SHP77 treated with DMSO at 0.1 percent for 48 hours (cell line): ENCODE measurements around the gene CPE.
"Not testable (repeated sequence)": the region's sequence is repeated elsewhere in the genome, so short reads cannot be mapped to it uniquely, and the experiment has no call there.

Experiments used
- DNase-seq: peaks from one replicate; lab custom pipeline; 2025; lab: John Stamatoyannopoulos, UW

Gene CPE

DNA sequence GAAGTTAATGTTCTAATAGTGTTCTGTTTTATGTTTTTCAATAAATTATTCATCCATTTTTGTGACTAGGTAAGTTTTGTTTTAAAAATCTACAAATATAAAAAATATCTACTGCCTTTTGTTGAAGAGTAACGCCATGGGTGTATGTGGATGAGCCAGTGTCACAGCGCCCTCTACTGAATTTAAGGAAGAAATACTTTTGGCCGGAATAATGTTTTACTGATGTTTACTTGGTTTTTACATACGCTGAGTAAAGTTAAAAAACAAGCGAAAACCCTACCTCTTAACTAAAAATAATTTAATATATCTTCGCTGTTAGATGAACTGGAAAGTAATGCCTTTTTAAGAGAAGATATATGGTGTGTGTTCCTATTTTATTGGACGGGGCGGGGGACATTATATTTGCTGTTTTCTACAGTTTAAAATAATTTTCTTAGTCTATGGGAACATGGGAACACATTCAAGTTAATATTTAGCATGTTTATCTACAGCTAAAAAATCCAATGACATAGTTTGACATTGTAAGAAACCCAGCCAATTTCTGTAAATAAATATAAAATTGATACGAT lies 86.1 kb downstream of the CPE start:
- peak; percentile 62 for DNase-seq

DNA sequence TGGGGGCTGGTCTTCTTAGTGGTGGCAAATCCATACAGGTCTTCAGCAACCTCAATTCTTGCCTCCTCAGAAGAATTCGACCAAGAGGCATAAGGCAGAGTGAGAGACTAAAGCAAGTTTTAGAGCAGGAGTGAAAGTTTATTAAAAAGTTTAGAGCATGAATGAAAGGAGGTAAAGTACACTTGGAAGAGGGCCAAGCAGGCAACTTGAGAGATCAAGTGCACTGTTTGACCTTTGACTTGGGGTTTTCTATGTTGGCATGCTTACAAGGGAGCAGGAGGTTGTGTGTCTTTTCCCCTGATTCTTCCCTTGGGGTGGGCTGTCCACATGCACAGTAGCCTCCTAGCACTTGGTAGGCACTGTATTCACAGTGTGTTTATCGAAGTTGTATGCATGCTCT lies 91.2 kb downstream of the CPE start:
- no peak for DNase-seq

DNA sequence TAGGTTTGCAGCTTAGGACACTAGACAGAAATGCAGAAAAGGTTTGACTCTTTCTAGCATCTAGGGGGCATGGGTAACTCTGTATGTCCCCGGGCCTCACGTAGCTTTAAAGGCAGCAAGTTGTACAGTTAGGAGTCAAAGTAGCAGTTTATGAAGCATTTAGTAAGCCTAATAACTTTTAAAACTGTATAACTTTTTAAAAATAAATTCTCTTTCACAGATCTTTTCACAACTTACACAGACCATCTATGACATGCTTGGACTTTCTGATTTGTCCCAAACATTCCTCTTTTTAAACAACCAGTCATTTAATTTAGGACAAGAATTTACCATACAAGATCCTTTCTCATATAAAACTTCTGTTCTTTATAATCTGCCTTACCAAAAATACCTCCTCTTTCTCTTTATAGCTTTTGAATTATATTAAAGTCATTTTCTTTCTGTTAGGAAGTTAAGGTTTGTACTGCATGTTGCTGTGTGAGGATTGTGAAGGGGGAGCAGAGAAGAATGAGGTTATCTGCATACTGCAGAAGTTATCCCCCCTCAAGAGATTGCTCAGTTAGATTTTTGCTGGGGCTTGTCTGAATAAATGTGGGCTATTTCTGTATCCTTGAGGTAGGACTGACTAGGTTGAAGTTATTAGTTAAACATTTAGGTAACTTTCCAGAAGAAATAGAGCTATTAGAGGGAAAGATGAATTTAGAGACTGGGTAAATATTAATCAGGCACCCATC lies 94.3 kb downstream of the CPE start:
- no peak for DNase-seq

DNA sequence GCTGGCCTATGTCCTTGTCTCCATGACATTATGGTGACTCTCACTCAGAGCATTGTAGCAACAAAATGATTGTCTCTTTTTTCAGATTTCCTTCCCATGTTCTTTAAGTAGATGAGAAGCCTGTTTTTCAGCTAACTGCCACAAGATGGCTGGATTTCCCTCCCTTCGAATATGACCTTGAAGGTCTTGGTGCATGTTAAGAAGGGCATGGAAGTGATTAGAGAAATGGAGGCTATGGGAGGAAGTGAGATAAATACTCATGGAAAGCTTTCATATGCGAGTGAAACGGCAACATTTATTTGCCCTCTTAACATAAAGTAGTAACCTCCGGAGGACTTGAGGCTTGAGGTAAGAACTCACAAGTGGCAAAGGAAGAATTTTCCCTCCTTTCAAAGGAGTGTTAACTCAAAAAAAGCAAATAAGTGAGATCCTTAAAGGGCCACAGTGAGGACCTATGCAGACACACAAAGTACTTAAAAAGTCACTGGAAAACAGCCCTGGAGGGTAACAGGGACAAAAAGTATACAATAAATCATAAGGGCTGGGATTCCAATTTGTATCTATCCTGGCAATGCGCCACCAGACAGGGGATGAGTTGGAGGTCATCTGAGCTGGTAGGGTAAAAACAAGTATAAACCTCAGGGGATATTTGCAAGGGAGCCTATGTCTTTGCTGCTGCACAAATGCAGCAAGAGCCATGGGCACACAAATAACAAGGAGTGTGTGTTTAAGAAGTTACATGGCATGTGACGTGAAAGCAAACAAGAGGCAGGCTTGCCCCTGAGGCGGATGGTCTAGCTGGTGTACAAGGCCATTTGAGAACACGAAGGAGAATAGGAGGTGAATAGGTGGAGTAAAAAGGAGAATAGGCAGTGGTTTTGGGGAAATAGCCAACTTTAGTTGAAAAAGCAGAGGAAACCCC lies 96.2 kb downstream of the CPE start:
- no peak for DNase-seq

DNA sequence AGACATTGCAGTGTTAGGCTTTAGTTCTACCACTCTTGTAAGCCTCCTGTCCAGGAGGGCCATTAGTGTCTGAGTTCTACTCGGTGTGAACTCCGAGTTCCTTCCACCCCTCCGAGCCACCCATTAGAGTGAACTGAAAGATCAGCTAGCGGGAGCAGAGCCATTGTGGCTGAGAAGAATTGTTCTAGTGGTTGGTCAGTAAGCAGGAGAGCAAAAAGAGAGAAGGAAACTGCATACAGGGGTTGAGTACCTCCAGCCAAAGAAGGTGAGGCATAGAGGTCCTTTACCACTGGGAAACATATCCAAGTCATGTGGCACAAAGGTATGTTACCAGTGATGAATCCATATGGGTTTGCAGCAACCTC lies 96.9 kb downstream of the CPE start:
- DNase-seq: no peak

DNA sequence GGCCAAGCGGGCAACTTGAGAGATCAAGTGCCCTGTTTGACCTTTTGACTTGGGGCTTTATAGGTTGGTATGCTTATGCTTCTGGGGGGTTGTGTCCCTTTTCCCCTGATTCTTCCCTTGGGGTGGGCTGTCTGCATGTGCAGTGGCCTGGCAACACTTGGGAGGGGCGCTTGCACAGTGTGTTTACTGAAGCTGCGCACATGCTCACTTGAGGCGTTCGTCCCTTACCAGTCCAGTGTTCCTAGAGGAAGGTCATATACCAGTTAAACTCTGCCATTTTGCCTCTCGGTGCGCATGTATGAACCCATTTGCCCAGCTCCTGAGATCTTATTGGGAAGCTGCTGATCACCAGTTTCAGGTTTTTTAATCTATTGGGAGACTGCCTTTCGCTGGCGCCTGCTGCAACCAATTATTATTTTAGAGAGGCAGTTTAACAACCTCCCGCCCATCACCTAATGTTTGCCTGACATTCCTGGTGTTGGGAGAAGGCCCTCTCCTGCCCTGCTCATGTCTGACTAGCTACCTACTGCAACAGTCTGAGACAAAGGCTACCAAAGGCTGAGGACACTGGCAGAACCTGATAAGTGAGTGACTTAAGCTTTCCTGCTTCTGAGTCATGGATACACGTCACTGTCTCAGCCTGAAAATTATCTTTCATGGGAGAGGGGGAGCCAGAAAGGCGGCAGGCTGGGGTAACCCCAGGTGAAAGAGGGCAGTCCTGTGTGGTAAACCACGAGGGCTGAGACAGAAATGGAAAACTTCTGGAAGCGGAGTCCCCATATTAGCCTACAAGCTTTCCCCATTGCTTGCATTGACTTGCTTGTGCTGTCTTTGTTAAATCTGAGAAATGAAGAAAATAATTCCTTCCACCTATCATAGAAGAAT lies 97.6 kb downstream of the CPE start:
- DNase-seq: no peak

DNA sequence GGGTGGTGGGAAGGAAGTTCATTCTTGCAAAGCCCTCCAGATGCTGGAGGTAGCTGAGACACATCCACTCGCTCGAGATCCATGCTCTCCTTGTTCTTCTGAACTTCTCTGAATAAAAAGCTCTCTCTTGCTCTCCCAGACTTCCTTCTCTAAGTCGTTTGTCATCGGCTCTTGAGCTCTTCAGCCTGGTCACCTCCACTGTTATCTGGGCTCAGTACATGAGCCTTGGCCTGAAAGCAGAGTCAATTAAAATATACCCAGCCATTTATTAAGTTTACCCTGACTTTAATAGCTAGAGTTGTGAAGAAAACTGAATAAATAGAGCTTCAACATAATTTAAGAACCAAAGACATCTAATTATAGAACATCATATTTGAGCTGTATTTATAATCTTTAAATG lies 99.0 kb downstream of the CPE start:
- no peak for DNase-seq

DNA sequence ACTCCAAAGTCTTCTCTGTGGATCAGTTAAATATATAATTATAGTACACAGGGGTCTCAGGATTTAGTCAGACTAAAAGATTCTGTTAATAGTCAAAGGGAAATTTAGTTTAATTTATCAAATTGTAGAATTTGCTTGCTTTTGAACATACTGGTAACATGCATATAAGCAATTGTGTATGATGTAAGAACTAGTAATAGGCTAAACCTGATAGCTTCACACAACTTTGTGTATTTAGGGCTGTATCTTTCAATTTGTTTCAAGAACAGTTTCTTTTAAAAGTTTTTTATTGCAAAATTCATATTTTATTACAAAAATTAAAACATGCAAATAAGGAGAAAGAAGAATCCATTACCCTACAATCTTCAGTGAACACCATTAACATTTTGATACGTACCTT lies 99.5 kb downstream of the CPE start:
- no peak for DNase-seq

DNA sequence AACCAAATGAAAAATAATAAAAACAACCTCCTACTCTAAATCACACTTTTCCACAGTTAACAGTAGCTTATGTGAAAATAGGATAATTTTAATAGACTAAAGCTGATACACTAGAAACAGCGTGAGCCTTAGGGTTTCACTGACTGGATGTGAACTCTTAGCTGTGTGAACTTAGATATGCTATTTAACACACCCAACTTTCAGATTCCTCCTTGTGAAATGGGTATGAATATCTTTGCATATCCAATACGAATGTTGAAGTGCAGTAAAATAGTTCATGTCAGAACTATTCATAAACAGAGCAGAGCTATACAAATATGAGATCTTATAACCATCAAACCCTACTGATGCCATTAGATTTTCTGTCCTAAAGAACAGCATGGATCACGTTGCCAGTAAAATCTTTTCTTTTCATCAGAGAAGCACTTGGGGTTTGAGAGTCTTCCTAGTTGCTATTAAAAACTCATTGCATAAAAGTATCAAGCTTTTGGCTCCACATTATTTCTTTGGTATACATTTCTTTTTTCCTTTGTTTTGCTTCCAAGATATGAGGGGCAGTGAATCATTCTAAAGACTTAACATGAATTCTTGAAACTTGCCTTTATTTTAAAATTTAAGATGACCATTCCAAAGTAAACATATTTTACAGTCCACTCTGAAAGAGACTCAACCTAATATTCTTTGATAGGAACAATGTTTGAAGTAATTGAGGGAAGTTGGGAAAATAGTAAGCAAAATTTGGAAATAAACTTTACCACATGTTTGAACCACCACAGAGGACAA lies 102.4 kb downstream of the CPE start:
- no peak for DNase-seq

DNA sequence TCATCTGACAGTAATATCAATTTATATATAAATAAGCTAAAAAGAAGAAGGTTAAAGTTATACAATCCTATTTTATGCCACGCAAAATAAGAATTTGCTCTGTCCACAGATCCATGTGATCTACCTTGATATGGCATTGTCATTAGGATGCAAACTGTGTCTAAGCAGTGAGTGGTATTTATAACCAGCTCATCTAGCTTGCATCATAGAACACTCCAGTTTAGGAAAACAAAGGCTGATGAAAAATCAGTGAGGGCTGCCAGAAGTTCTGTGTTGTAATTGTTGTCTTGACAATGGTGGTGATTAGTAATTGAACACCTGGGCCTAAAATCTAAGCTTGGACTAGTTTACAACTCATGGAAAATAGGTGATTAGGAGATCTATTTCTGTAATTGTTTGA lies 111.0 kb downstream of the CPE start:
- DNase-seq: no peak

DNA sequence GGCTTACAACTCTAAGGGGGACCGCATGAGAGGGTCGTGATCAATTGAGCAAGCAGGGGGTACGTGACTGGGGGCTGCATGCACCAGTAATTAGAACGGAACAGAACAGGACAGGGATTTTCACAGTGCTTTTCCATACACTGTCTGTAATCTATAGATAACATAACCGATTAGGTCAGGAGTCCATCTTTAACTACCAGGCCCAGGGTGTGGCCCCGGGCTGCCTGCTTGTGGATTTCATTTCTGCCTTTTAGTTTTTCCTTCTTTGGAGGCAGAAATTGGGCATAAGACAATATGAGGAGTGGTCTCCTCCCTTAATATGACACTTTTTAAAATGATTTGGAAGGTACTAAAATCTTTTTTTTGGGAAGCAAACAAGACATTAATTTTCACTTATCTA lies 113.8 kb downstream of the CPE start:
- DNase-seq: not testable (repeated sequence)

DNA sequence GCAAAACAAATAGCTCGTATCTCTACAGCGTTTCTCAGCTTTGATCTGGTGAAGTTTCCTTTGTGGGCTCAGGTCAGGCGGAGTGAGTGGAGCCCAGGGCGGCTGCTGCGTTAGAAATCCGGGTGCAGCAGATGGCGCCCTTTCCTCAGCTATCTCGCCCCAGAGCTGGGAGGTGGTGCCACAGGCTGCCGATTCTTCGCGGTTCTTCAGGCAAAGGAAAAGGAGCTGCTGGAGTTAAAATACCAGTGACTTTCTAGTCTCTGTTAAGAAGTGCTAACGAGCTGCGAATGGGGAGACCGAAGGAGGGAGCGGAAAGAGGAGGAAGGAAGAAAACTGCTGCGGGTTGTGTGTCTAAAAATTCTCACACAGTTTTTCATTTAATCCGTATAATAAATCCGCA lies 114.6 kb downstream of the CPE start:
- DNase-seq: no peak

DNA sequence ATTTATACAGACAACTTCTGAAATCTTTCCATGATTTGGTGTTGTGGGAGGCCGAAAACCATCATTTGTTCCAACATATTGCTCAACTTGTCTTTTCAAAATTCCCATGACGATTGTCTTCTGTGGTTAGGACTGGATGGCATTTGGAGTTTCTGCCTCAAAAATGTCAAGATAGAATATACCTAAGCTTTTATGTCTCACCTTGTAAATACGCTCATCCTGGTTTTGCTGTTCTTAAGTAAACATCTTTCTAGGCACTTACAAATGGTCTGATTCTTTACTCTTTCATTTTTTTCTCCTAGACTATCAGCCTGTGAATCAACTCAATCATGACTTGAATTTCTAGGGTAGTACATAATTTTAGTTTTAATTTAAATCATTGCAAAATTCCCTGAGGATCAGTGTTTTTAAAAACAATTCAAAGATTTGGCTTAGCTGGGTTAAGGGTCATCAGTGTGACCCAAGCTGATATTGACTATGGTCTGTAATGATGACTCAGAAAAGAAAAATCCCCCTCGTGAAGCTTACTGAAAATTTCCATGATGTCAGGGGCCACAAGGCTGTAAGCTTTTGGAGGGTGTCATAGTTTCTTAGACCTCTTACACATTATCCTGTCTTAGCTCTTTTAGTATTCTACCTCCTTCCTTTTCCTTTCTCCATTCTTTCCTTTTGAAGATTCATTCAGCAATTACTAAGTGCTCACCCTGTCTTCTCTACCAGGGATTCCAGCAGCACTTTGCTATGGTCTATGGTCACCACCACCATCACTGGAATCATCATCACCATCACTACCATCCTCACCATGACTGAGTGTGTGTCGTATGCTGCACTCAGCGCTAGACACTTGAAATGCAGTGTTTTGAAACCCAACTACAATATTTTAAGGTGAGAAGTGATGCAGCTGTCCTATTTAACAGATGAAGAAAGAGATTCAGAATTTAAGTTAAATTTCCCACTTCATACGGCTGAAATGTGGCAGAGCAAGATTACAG lies 124.4 kb downstream of the CPE start:
- no peak for DNase-seq

DNA sequence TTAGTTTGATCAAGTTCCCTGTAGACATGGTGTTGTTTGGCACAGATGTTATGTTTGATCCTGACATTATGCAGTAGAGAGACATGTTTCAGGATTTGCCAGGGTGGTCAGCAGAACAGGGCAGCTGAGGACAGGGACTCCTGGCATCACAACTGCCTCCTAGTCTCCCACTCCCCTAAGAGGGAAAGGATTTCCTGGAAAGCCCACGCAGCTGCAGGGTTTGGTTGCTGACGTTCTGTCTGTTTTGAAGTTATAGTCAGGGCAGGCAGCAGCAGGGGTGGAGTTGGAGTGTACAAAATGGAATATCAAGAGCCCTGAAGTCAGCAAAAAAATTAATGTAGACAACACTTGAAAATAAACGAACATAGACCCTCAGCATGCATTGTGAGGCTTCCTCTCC lies 125.4 kb downstream of the CPE start:
- DNase-seq: no peak

DNA sequence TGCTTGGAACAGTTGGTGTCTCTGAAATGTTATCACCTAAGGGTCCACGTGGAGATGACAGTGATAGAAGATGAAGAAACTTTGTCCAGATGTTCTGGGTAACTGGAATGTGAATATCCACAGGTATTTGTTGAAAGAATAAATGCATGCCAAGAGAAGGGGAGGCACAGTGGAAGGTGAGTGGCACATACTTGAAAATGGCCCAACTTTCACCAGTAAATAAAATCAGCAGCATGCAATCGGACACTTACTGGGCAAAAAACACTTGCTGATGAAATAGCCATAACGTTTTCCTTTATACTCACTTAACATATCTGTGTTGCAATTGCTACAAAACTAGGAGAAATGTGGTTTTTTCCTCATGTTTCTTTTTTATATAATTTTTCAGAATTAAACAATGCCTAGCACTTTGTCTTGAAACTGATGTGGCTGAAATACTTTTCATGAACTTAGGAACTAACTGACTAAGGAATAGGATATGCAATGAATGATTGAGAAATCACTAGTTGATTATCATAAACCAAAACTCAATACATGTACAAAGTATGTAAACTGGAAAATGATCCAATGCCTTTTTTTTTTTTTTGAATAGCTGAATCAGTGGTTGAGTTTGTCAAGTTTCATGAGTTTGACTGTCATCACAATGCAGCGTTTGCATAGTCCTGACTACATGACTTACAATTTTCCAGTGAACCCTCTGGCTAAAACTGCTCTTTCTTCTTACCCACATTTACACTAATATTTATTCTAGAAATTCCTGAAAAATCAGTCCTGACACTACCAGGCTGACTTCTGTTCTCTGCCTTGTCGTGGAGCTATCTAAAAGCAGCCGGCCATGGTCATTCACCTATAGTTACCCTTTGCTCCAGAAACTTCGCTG lies 127.4 kb downstream of the CPE start:
- no peak for DNase-seq

DNA sequence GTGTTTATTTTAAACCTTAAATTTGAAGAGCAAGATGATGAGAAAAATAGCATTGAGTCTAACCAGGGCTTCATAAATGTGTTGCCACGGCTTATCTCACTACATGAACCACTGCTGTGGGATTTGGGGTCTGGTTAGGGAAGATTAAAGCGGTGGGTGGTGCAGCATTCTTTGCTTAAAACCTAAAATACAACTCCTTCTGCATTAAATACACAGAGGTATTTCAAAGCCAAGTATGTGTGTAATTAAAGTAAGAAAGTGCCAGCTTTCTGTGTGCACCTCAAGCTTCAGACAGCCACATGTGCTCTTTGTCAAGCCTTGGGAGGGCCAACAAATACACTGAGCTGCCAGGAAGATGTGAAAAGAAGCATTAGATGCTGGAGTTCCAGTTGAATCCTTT lies 128.0 kb downstream of the CPE start:
- DNase-seq: no peak

DNA sequence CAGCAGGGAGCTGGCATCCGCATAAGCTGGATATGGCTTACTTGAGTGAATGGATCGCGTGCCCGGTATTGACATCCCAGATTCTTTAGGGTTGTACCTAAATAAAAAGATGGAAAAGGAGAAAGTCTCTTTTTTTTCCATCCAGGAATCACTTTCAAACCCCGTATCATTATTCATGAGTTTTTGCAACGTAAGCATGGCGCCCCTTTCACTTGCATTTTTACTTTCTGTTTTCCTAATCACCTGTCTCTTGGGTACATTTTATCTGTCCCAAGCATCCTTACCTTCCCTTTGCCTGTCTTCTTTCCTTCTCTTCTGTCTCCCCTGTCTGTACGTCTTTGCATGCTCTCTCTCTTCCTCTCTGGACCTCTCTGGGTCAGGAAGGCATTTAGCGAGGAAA lies 128.6 kb downstream of the CPE start:
- no peak for DNase-seq

DNA sequence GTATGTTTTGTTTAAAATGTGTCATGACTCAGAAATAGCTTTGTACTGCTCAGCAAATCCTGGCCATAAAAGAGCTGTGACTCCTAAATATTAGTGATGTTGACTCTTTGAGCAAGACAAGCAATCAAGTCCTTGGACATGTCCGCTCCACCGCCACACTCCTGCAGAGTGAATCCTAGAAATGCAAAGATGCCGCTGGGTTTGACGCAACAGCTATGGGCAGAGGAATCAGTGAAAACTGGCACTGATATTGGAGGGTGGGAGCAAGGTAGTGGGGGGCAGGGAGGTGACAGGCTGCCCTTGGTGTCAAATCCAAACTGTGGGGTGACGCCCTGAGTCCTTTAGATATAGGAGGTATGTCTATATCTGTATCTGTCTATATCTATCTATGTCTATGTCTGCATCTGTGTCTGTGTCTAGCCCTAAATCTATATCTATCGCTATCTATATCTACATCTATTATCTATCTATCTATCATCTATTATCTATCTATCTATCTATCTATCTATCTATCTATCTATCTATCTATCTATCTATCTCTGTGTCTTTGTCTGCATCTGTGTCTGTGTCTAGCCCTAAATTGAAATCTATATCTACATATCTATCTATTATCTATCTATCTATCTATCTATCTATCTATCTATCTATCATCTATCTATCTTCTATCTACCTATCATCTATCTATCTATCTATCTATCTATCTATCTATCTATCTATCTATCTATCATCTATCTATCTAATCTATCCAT lies 129.7 kb downstream of the CPE start:
- no peak for DNase-seq
